ENCODE data around the gene ATP2B1.
A peak's percentile ranks its signal among the peaks of the same experiment; 100 is the strongest.

Gene ATP2B1

DNA sequence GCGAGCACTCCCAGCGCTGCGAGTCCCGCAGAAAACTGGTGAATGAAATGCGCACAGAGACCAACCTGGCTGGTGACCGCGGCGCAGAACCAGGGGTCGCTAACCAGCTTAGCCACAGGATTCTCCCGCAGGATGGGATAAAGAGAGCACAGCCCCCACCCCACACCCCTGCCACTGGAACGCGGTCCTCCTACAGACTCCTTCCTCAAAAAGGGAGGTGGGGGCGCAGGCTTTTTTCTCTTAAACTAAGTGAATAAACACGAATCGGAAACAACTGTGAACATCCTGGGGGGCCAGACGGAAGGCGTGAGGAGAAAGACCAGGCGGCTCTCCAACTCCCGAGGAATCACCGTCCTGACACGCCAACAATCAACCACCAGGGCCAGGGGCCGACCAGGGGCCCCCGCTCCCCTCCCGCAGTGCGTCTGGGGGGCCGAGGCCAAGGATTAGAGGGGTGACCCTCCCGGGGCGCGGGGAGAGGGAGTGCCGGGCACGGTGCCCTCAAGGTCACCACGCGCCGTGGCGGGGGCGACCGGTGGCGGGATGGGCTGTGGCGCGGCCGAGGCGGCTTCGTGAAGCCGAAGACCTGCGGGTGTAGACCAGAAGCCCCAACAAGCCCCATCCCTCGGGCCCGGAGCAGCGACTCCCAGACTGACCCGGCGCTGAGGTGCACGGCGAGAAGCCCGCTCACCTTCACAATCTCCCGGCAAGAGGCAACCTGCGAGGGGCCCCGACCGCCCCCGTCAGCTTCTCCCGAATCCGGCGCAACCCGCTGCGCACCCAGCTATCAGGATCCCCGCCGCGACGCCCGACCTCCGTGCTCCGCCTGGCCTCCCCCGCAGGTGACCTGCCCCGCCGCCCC lies 704 bp downstream of the ATP2B1 start (continued):
- peak; percentile 83; the same call in 1 of the 2 replicates for TF ChIP-seq ZFHX2 (tag by site-specific recombination; conservative IDR thresholded peaks at IDR 0.05)
- TF ChIP-seq ZBTB48 (tag by site-specific recombination; IDR thresholded peaks at IDR 0.05), result no peak
- 0 out of 2 replicates have a peak, but pooled peaks have one; percentile 4 for TF ChIP-seq ZNF768 (tag by site-specific recombination; IDR thresholded peaks at IDR 0.05)
- peak; percentile 38; the same call in 1 of the 2 replicates for TF ChIP-seq ZNF76 (tag by site-specific recombination; IDR thresholded peaks at IDR 0.05; ENCODE audit: borderline replicate concordance, low read depth)
- 0 out of 2 replicates have a peak, but pooled peaks have one; percentile 34 for TF ChIP-seq ZNF677 (tag by site-specific recombination; IDR thresholded peaks at IDR 0.05)
- no peak for TF ChIP-seq ZNF610 (tag by site-specific recombination; IDR thresholded peaks at IDR 0.05; ENCODE audit: borderline replicate concordance)
- TF ChIP-seq ZNF335 (tag by site-specific recombination; conservative IDR thresholded peaks at IDR 0.05), result peak; percentile 44
- peak; percentile 15; the same call in 1 of the 2 replicates for TF ChIP-seq ZBTB20 (tag by site-specific recombination; IDR thresholded peaks at IDR 0.05)
- TF ChIP-seq OVOL3 (tag by site-specific recombination; IDR thresholded peaks at IDR 0.05), result no peak
- TF ChIP-seq ZNF692 (tag by site-specific recombination; IDR thresholded peaks at IDR 0.05), result no peak
- peak; percentile 57 for TF ChIP-seq ZEB2 (tag by site-specific recombination; IDR thresholded peaks at IDR 0.05)
- 0 out of 2 replicates have a peak, but pooled peaks have one; percentile 18 for TF ChIP-seq REST (tag by site-specific recombination; IDR thresholded peaks at IDR 0.05)
- no peak for TF ChIP-seq HOXD13 (CRISPR knock-in tag; IDR thresholded peaks at IDR 0.05; ENCODE audit: borderline replicate concordance)
- TF ChIP-seq ZNF449 (tag by site-specific recombination; IDR thresholded peaks at IDR 0.05), result 0 out of 2 replicates have a peak, but pooled peaks have one; percentile 12
- TF ChIP-seq ZNF623 (tag by site-specific recombination; IDR thresholded peaks at IDR 0.05), result no peak
- TF ChIP-seq ZBTB10 (tag by site-specific recombination; IDR thresholded peaks at IDR 0.05), result peak; percentile 63; the same call in 1 of the 2 replicates
- TF ChIP-seq, protein P1, sequence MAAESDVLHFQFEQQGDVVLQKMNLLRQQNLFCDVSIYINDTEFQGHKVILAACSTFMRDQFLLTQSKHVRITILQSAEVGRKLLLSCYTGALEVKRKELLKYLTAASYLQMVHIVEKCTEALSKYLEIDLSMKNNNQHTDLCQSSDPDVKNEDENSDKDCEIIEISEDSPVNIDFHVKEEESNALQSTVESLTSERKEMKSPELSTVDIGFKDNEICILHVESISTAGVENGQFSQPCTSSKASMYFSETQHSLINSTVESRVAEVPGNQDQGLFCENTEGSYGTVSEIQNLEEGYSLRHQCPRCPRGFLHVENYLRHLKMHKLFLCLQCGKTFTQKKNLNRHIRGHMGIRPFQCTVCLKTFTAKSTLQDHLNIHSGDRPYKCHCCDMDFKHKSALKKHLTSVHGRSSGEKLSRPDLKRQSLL (tag by site-specific recombination; IDR thresholded peaks at IDR 0.05), result no peak
- no peak for TF ChIP-seq ZNF776 (tag by site-specific recombination; IDR thresholded peaks at IDR 0.05; ENCODE audit: borderline replicate concordance)
- no peak for TF ChIP-seq ZNF121 (tag by site-specific recombination; IDR thresholded peaks at IDR 0.05)
- TF ChIP-seq ZBTB8A (tag by site-specific recombination; IDR thresholded peaks at IDR 0.05), result peak; percentile 54
- TF ChIP-seq SALL2 (tag by site-specific recombination; IDR thresholded peaks at IDR 0.05; ENCODE audit: borderline replicate concordance), result no peak
- no peak for TF ChIP-seq ZSCAN16 (tag by site-specific recombination; IDR thresholded peaks at IDR 0.05)
- no peak for TF ChIP-seq ZNF112 (tag by site-specific recombination; IDR thresholded peaks at IDR 0.05)
- TF ChIP-seq, protein P2, sequence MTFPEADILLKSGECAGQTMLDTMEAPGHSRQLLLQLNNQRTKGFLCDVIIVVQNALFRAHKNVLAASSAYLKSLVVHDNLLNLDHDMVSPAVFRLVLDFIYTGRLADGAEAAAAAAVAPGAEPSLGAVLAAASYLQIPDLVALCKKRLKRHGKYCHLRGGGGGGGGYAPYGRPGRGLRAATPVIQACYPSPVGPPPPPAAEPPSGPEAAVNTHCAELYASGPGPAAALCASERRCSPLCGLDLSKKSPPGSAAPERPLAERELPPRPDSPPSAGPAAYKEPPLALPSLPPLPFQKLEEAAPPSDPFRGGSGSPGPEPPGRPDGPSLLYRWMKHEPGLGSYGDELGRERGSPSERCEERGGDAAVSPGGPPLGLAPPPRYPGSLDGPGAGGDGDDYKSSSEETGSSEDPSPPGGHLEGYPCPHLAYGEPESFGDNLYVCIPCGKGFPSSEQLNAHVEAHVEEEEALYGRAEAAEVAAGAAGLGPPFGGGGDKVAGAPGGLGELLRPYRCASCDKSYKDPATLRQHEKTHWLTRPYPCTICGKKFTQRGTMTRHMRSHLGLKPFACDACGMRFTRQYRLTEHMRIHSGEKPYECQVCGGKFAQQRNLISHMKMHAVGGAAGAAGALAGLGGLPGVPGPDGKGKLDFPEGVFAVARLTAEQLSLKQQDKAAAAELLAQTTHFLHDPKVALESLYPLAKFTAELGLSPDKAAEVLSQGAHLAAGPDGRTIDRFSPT (tag by site-specific recombination; IDR thresholded peaks at IDR 0.05), result peak; percentile 45; the same call in 1 of the 2 replicates
- no peak for TF ChIP-seq ZNF426 (tag by site-specific recombination; IDR thresholded peaks at IDR 0.05)
- peak; percentile 89 for TF ChIP-seq GLIS1 (tag by site-specific recombination; IDR thresholded peaks at IDR 0.05)

All from HEK293 (cell line).